Psoas muscle (tissue), 8 donors: ENCODE results near the gene ARL16. TPM values are rescaled to one million over a fixed set of nuclear protein-coding genes. Genes with fewer than 3 reads are reported as not detected.

Experiments
- ATAC-seq, 4 donors: fragments of 200-7000 bp; cut with Tn5 transposase; one replicate each; pipeline ENCODE4 v1.9.1; 2020; ENCODE audit warnings: moderate library complexity in 3 of 4, mild to moderate bottlenecking in 2 of 4
- DNase-seq, 2 donors: peaks; one replicate each; pipeline ENCODE4 v3.0.0-alpha.2; 2020
- H3K27ac ChIP-seq: fragments of 200-600 bp; one replicate; pipeline ENCODE4 v1.8.0; 2022
- H3K27me3 ChIP-seq, 3 donors: fragments of 200-600 bp in 1 of 3; one replicate each; pipeline versions ENCODE4 v1.6.1 to v1.8.0; 2013 to 2022; ENCODE audit warnings: low read length in 2 of 3, mild to moderate bottlenecking in 2 of 3, moderate library complexity in 1 of 3; ENCODE audit not compliant: insufficient read depth in 3 of 3
- H3K36me3 ChIP-seq, 2 donors: fragments of 200-600 bp in 1 of 2; one replicate each; pipeline versions ENCODE4 v1.6.1 to v1.8.0; 2013 to 2022; ENCODE audit warnings: low read depth in 1 of 2, mild to moderate bottlenecking in 1 of 2, moderate library complexity in 1 of 2; ENCODE audit not compliant: insufficient read depth in 1 of 2
- H3K4me1 ChIP-seq: fragments of 200-600 bp; one replicate; pipeline ENCODE4 v1.8.0; 2022
- H3K4me3 ChIP-seq: fragments of 200-600 bp; one replicate; pipeline ENCODE4 v1.8.0; 2022; ENCODE audit warnings: mild to moderate bottlenecking
- H3K9me3 ChIP-seq: fragments of 200-600 bp; one replicate; pipeline ENCODE4 v1.8.0; 2022
- WGBS, 3 donors: extraction: QIAGEN DNeasy Blood & Tissue Kit; methylation state at CpG; one replicate each; pipeline versions ENCODE4 v1.1.6 to v1.1.7; 2013; 5-methylcytosine and 5-hydroxymethylcytosine counted together
- intact Hi-C, 2 donors: fragments of 100-400 bp; cut with DNase I; formaldehyde crosslinking; loops; one replicate each; pipeline versions ENCODE4 v1.11.0 to v1.14.2; 2022
- polyA plus RNA-seq, 3 donors: library from polyadenylated mRNA; stranded (reverse); fragments of 200-250 nt; gene quantifications; one replicate each; pipeline ENCODE4 v1.2.3, GENCODE V29; 2013
- total RNA-seq, 4 donors: library from RNA; stranded (reverse); fragmentation: NEBNext Ultra II Directional in 2 of 4; extraction: Animal tissue kit (Norgen Biotek cat#: 25700) in 2 of 4; gene quantifications; one replicate each; pipeline versions ENCODE4 v1.2.1 to v1.2.4, GENCODE V29; 2021 to 2023
- TF ChIP-seq, protein P1 (sequence below): fragments of 200-600 bp; IDR thresholded peaks from one replicate; pipeline ENCODE4 v1.8.0; 2022; ENCODE audit warnings: antibody characterized with exemption
- donor health status: healthy with polysubstance abuse.
- donor health status: DM: no; HTN: no; CAD: no; lungs with moderate emphysema.
- donor health status: Bipolar disorder and iron deficiency.
- donor health status: healthy.
- donor health status: DM: yes; HTN: yes; CAD: no.
- donor health status: DM: no; HTN: no; CAD: no.
- donor health status: DM: no; HTN: no; CAD: no.
- donor health status: DM: yes; HTN: yes; CAD: no.

Gene ARL16
- total and polyA plus RNA-seq, 7 donors = 7.8 to 29.3 (median 15.6) TPM

DNA sequence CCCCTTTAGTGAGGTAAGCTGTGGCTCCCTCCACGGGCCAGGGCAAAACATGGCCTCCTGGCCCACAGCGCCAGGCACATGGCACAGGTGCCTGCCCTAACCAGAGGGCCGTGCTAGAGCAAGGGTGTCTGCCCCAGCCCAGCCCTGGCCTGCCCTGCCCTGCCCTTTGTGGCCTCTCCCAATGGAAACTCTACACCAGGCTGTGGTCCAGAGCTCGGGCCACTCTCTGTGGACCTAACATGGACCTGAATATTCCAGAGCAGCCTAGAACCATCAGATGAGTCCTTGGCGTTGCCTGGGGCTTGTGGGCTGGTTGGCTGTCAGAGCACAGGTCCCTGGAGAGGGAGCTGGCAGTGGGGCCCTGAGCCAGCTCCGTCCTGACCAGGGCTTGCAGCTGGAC is 11.6 kb upstream of the ARL16 start:
- TF ChIP-seq, protein P1, sequence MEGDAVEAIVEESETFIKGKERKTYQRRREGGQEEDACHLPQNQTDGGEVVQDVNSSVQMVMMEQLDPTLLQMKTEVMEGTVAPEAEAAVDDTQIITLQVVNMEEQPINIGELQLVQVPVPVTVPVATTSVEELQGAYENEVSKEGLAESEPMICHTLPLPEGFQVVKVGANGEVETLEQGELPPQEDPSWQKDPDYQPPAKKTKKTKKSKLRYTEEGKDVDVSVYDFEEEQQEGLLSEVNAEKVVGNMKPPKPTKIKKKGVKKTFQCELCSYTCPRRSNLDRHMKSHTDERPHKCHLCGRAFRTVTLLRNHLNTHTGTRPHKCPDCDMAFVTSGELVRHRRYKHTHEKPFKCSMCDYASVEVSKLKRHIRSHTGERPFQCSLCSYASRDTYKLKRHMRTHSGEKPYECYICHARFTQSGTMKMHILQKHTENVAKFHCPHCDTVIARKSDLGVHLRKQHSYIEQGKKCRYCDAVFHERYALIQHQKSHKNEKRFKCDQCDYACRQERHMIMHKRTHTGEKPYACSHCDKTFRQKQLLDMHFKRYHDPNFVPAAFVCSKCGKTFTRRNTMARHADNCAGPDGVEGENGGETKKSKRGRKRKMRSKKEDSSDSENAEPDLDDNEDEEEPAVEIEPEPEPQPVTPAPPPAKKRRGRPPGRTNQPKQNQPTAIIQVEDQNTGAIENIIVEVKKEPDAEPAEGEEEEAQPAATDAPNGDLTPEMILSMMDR = no peak
- no peak for DNase-seq
- Histone ChIP-seq H3K27me3 (no peaks in the 10 kb centered on the region), H3K4me1 (peaks cover 14% of the 10 kb centered on the region), H3K27ac (no peak overlapping the region), H3K4me3 (no peak overlapping the region), H3K9me3 (no peaks in the 10 kb centered on the region), H3K36me3 (peaks cover 0 to 99% of the 10 kb centered on the region in 2 donors)
- 68 to 75% (median 70%) methylated on average over 6 of the region's 6 CpGs for whole genome bisulfite sequencing, 3 donors
- intact Hi-C loops = no loop called here
- no peak for ATAC-seq

DNA sequence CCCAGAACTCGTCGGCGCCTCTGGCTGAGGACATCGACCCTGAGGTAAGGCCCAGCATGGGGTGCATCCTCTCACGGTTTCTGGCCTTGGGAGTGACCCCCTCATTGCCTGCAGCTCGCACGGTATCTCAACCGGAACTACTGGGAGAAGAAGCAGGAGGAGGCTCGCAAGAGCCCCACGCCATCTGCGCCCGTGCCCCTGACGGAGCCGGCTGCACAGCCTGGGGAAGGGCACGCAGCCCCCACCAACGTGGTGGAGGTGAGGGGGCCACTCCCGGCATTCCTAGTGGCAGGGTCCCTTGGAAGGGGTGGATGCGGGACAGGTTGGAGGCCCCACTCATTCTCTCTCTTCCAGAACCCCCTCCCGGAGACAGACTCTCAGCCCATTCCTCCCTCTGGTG is 11.2 kb upstream of the ARL16 start:
- no peaks in the 10 kb centered on the region for H3K27me3 ChIP-seq
- intact Hi-C loops = no loop called here
- WGBS, 3 donors = 89 to 94% (median 94%) methylated on average over 19 of the region's 19 CpGs
- TF ChIP-seq, protein P1 = no peak
- no peak overlapping the region for H3K27ac ChIP-seq
- ATAC-seq (no peak), DNase-seq (no peak)
- H3K36me3 ChIP-seq = peaks cover 0 to 99% of the 10 kb centered on the region in 2 donors
- no peak overlapping the region for H3K4me3 ChIP-seq
- H3K4me1 ChIP-seq = peaks cover 14% of the 10 kb centered on the region
- H3K9me3 ChIP-seq = no peaks in the 10 kb centered on the region

DNA sequence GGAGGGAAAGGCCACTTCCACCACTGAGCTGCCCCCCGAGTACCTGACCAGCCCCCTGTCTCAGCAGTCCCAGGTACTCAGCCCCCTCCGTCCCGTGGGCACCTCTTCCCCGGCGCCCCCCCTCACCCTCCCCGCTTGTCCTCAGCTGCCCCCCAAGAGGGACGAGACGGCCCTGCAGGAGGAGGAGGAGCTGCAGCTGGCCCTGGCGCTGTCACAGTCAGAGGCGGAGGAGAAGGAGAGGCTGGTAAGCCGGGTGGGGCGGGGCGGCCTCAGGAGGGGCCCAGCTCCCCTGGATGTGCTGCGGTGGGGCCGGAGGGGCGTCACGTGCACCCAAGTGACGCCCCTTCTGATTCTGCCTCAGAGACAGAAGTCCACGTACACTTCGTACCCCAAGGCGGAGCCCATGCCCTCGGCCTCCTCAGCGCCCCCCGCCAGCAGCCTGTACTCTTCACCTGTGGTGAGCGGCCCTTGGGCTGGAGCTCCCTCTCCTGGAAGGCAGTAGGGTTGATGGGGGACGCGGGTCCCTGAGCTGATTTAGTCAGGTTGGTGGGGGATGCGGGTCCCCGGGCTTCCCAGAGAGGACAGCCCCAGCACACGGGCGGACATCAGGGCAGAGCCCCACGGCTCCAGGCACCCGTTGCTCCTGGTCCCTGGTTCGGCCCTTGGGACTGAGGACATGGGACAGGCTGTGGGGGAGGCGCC is 10.1 kb upstream of the ARL16 start:
- TF ChIP-seq, protein P1 = no peak

DNA sequence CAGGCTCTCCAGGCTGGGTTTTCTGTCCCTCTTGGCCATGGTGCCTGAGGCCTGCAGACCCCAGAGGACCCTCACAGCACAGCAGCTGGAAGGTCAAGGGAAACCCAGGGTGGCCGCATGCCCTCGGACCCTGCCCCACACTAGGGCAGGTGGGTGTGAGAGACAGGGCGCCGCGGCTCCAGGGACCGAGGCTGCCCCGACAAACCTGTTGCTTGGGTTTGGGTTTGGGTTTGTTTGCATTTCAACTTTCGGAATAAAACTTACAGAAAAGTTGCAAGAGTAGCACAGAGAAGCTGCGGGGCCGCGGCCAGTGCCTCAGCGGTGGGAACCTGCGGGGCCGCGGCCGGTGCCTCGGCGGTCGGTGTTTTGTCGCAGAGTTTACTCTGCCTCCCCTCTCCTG is 8.0 kb upstream of the ARL16 start:
- H3K27ac ChIP-seq = no peak overlapping the region
- no peaks in the 10 kb centered on the region for H3K27me3 ChIP-seq
- H3K36me3 ChIP-seq = peaks cover 8 to 100% of the 10 kb centered on the region in 2 donors
- DNase-seq (no peak), ATAC-seq (no peak)
- TF ChIP-seq, protein P1 = no peak
- 95 to 97% (median 96%) methylated on average over 20 of the region's 20 CpGs for WGBS, 3 donors
- peaks cover under 1% of the 10 kb centered on the region for H3K4me1 ChIP-seq
- H3K9me3 ChIP-seq = no peaks in the 10 kb centered on the region
- H3K4me3 ChIP-seq = no peak overlapping the region
- intact Hi-C loops = no loop called here

More for the DNA sequence above, 10.1 kb upstream of the ARL16 start:
- whole genome bisulfite sequencing, 3 donors = 85 to 88% (median 86%) methylated on average over 18 to 35 of the region's 35 CpGs
- H3K4me3 ChIP-seq = no peak overlapping the region
- H3K9me3 ChIP-seq = no peaks in the 10 kb centered on the region
- ATAC-seq = no peak
- H3K27ac ChIP-seq = no peak overlapping the region
- no peaks in the 10 kb centered on the region for H3K27me3 ChIP-seq
- intact Hi-C loops = no loop called here
- no peak for DNase-seq
- peaks cover 0 to 99% of the 10 kb centered on the region in 2 donors for H3K36me3 ChIP-seq
- peaks cover 14% of the 10 kb centered on the region for H3K4me1 ChIP-seq

DNA sequence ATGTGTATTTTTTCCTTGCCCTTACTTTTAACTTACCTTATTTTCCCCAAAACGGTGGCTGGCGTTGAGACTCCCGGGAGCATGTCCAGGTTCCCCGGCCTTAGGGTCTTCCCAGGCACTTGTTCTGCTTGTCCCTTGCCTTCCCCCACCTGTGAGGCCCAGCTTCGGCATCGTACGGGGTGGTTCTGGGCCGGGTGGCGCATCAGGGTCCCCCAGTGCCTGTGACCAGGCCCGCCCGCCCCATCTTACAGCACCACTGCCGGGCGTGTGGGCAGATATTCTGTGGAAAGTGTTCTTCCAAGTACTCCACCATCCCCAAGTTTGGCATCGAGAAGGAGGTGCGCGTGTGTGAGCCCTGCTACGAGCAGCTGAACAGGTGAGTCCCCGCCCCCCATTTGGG is 7.6 kb upstream of the ARL16 start:
- H3K4me1 ChIP-seq = no peaks in the 10 kb centered on the region
- no peaks in the 10 kb centered on the region for H3K9me3 ChIP-seq
- DNase-seq (no peak), ATAC-seq (no peak)
- H3K27ac ChIP-seq = no peak overlapping the region
- whole genome bisulfite sequencing, 3 donors = 85 to 94% (median 89%) methylated on average over 18 of the region's 18 CpGs
- H3K27me3 ChIP-seq = no peaks in the 10 kb centered on the region
- TF ChIP-seq, protein P1 = no peak
- H3K4me3 ChIP-seq = no peak overlapping the region
- H3K36me3 ChIP-seq = peaks cover 8 to 100% of the 10 kb centered on the region in 2 donors
- intact Hi-C loops = no loop called here
